ENCODE measurements around the gene CTR9. TPM values are rescaled to one million over a fixed set of nuclear protein-coding genes. Genes with fewer than 3 reads are reported as not detected.

The CTR9 gene
- total and polyA plus RNA-seq, 2 of the 8 experiments (the other 6 are each of a cell fraction or from before 2014, with no cell fraction given), result 6.1 to 37.7 TPM

DNA sequence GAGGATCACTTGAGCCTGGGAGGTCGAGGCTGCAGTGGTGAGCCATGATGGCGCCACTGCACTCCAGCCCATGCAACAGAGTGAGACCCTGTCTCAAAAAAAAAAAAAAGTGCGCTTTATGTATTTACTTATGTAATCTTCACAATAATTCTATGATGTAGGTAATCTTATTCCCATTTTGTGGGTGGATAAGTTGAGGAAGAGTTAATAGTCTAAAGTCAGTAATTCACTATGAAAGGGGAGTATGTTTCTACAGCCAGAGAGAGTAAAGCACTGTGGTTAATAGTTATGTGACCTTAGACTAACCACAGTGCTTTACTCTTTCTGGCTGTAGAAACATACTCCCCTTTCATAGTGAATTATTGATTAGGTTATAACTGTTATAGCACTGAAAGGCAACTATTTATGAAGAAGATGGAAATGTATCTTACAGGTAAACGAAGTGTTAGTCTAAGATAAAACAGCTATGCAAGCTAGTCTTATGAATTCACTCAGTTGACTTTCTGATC is 11.9 kb downstream of the CTR9 start:
- Histone ChIP-seq H3K14ac (ENCODE audit: insufficient read length) (no peak overlapping the region), H4K5ac (ENCODE audit: insufficient read length, low read depth, low read length) (no peak overlapping the region), H2AFZ (ENCODE audit: low read length) (no peak overlapping the region), H4K8ac (ENCODE audit: extremely low read depth, insufficient read depth, low read length) (no peak overlapping the region), H2AK5ac (ENCODE audit: low read depth, low read length) (no peak overlapping the region), H3K36me3 (ENCODE audit: control insufficient read depth in 2 of 4, insufficient read depth in 4 of 4, low read length in 3 of 4) (peaks cover 15 to 40% (median 21%) of the 10 kb centered on the region in 4 experiments), H2BK5ac (ENCODE audit: low read depth, low read length) (no peak overlapping the region), H3K9ac (replicated peaks in 1 of 4; ENCODE audit: extremely low read depth in 1 of 4, low read depth in 3 of 4, low read length in 3 of 4) (no peak overlapping the region), H4K91ac (replicated peaks; ENCODE audit: insufficient read length, low read length) (no peak overlapping the region), H2BK15ac (ENCODE audit: low read length) (no peak overlapping the region), H4K20me1 (replicated peaks in 1 of 2; ENCODE audit: control insufficient read depth in 1 of 2, insufficient read depth in 2 of 2, low read length in 2 of 2) (peaks cover 0 to 2% of the 10 kb centered on the region in 2 experiments), H3K4me3 (ENCODE audit: extremely low read depth in 1 of 4, insufficient read depth in 2 of 4, low read depth in 3 of 4, low read length in 4 of 4) (no peak overlapping the region), H3K79me2 (ENCODE audit: control insufficient read depth in 1 of 2, insufficient read depth in 2 of 2, low read length in 2 of 2) (no peaks in the 10 kb centered on the region), H3K79me1 (ENCODE audit: low read depth, low read length) (no peaks in the 10 kb centered on the region), H3K27me3 (replicated peaks in 1 of 4; ENCODE audit: control insufficient read depth in 3 of 4, extremely low read depth in 1 of 4, insufficient read depth in 3 of 4, low read length in 3 of 4) (no peaks in the 10 kb centered on the region), H3K9me3 (ENCODE audit: insufficient read depth in 2 of 2, low read depth in 1 of 2, low read length in 1 of 2) (no peaks in the 10 kb centered on the region), H3K27ac (ENCODE audit: low read depth, low read length) (no peak overlapping the region), H2BK120ac (replicated peaks; ENCODE audit: low read depth, low read length) (no peak overlapping the region), H3K4me1 (replicated peaks in 1 of 4; ENCODE audit: control insufficient read depth in 3 of 4, insufficient read depth in 4 of 4, low read length in 3 of 4) (peaks cover 0 to 6% (median 0%) of the 10 kb centered on the region in 4 experiments; a peak in 1 of 7 replicates), H2BK20ac (ENCODE audit: low read length) (no peak overlapping the region), H2BK12ac (ENCODE audit: low read depth, low read length) (no peak overlapping the region), H3K23ac (ENCODE audit: insufficient read length) (no peak overlapping the region), H3K56ac (replicated peaks; ENCODE audit: insufficient read length, low read depth, low read length) (no peak overlapping the region), H3K23me2 (ENCODE audit: low read depth, low read length) (no peaks in the 10 kb centered on the region), H3K18ac (ENCODE audit: extremely low read depth, low read length) (no peak overlapping the region), H3K4me2 (ENCODE audit: insufficient read depth in 1 of 2, low read depth in 2 of 2, low read length in 2 of 2) (no peak overlapping the region), H3K4ac (replicated peaks; ENCODE audit: insufficient read length, low read depth, low read length) (no peak overlapping the region)
- ChIA-PET POLR2A (ENCODE audit: partially characterized antibody) (interaction anchor here (1.0 kb wide), 1 partner anchor 18 kb away, joined by 3 read pairs; no protein-coding TSS in a partner anchor), CTCF (ENCODE audit: partially characterized antibody) (no interaction called here)
- 91% methylated on average over 4 of the region's 4 CpGs; no CpG with 5 or more reads in 1 of the 2 experiments for WGBS, 2 experiments (ENCODE audit: extremely low coverage in 1 of 2, insufficient coverage in 1 of 2, insufficient read length in 1 of 2, insufficient replicate concordance in 2 of 2, low coverage in 1 of 2, low lambda C conversion rate in 2 of 2, missing lambda C conversion rate in 1 of 2)
- DNase-seq (ENCODE audit: low read depth in 1 of 2, low spot score in 2 of 2) (no peak), FAIRE-seq (no peak)
- TF ChIP-seq HDAC2 (IDR thresholded peaks at IDR 0.05; ENCODE audit: borderline replicate concordance in 1 of 2, low read depth in 2 of 2, low read length in 2 of 2) (no peak), TEAD4 (IDR thresholded peaks at IDR 0.05; ENCODE audit: low read depth, low read length) (no peak)

All from H1 (cell line).